GM19438 (cell line): ENCODE data around the gene C1QL1.

Experiments
- ATAC-seq: cut with Tn5 transposase; IDR thresholded peaks from one replicate; pipeline ENCODE4 v1.9.1; 2021; ENCODE audit warnings: low read depth; ENCODE audit not compliant: unreplicated experiment

C1QL1 gene

DNA sequence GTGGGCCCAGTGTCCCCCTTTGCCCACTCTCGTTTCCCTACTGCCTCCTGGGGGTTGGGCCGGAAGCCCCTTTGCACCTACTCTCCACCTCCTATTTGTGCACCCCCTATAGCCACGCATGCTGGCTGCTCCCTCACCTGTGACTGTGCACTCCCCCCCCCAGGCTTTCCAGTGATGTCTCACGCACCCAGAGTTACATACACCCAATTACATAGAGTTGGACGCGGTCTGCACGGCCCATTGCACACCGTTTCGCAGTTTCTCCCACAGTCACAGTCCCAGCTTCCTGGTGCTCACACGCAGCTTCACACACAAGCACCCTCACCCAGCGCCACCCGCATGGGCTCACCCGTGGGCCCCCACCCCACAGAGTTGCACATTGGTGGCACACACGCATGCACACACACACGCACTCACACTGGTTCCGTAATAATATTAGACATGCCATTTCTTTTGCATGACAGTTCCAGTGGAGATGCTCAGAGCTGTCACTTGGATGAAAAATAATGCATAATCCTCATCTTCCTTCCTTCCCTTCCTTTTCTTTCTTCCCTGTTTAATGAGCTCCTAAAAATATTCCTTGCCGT, 21.5 kb upstream of the C1QL1 start:
- ATAC-seq, result no peak

DNA sequence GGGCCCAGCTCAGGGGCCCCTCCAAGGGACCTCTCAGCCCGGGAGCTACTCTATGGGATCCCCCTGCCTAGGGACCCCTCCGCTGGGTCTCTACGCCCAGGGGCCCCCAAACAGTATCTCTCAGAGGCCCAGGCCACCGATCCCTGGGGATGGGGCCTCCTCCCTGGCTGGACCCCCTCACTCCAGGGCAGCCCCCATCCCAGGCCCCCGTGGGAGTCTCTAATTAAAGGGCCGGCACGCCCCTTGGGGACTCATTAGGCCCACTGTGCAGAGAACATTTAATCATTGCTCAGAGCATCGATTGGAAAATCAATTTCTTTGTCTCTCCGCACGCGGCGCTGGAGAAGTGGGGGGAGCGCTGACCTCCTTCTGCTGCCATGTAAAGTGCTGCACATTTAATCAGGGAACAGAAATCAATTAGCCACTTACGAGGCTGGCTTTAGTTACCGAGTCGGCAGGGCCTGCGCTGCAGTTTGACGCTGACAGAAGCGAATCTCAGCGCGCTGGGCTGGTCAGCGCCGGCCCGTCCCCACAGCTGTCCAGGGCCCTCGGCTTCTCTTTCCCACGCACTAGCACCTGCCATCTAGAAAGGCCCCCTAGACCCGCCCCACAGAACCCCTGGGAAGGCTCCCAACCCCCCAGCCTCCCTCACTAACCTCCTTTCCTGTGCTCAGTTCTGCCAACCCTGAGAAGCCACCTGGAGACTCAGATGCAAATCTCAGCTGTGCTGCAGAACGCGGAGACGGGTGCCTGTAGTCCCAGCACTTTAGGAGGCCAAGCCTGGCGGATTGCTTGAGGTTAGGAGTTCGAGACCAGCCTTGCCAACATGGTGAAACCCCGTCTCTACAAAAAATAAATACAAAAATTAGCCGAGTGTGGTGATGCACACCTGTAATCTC, 20.2 kb upstream of the C1QL1 start:
- ATAC-seq, result no peak

DNA sequence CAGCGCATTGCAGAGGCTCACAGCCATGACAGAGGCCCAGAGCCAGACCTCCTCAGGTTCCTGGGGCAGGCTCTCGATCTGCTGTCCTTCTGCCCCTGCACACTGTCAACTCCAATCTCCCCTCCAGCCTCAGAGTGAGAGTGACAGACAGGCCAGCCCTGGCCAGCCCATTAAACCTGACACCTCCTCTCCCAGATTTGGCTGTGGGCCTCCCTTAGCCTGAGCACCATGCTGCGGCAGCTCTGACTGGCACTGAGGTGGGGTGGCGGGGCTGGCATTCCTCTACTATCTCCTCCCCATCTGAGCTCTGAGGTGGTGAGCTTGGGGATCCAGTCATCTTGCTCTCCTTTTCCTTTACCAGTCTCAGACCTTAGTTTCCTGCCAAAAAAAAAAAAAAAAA, 15.5 kb upstream of the C1QL1 start:
- ATAC-seq, result no peak

DNA sequence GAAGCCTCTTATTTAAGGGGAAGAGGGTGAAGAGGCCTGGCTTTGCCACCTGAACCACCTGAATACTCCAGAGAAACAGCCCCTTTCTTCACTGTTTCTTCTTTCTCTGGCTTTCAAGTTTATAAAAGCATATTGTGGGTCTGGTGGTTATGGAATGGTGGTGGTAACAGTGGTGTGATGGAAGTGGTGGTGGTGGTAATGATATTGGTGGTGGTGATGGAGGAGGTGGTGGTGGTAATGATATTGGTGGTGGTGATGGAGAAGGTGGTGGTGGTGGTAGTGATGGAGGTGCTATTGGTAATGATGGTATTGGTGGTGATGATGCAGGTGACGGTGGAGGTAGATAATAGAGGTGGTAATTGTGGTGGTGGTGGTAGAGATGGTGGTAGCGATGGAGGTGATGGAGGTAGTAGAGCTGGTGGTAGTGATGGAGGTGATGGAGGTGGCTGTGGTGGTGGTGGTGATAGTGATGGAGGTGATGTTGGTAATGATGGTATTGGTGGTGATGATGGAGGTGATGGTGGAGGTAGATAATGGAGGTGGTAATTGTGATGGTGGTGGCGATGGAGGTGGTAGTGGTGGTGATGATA, 14.1 kb upstream of the C1QL1 start:
- no peak for ATAC-seq

DNA sequence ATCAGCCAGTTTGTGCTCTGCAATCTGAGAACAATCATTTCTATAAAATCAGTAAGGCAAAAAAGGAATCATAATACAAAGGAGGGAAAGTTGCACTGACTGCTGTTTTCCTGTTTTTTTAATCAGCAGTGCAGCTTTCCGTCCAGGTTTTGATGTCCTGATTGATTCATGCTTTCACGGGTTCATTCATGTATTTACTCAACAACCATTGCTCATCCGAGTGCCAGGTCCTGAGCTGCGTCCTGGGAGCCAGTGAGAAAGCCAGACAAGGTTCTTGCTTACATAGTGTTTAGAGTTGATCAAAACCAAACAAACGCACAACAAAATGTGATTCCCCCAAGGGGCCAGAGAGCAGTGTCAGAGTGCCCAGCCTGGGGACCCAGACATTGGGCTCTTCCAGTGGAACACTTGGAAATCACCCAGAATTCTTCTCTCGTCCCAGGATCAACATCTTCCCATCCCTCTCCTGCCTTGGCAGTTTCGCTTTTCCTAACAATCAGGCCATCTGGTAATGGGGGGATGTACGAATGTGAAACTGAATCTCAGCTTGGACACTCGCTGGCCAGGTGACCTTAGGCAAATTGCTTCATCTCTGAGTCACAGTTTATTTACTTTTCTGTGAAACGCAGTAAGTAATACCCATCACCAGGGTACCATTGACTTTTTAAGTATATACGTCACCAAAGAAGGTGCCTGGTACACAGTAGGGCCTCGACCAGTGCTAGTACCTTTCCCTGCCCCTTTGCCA, 13.3 kb upstream of the C1QL1 start:
- ATAC-seq, result no peak

DNA sequence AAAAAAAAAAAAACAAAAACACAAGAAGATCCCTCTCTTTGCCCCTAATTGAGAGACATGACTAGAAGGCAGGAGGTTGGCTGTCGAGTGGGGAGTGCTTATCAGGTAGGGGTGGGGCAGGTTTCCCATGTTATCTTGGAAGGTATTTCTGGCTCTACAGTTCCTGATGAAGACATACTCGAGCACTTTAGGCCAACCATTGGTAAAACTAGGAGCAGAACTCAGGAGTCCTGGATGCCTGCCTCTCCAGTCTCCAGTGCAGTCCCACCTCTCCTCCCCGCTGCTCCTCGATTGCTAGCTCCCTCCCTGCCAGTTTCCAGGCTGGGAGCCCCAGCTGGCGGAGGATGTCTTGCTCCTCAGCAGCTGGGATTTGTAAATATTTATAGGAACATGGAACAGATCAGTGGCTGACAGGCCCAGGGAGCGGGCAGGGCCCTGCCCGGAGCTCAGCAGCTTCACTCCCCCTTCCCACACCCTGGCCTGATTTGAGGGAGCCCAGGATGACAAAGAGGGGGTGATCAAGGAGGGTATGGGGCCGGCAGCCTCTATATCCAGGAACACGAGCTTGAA, 11.4 kb upstream of the C1QL1 start:
- no peak for ATAC-seq

DNA sequence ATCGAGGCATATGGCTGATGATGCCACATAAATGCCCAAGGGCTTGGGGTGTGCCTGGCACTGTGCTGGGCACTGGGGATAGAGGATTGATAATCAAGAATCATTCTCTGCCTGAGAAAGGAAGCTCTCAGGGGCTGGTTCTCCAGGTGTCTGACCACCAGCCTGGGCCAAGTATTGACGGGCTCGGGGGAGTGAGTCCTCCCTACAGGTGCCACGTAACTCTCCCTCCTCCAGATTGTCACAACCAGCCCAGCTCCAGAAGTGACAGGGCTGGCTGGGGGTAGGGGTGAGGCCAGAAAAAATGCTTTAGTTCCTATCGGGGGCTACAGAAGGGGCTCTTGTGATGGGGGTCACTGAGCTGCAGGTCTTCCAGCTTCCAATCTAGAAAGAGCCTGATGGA, 10.7 kb upstream of the C1QL1 start:
- no peak for ATAC-seq

DNA sequence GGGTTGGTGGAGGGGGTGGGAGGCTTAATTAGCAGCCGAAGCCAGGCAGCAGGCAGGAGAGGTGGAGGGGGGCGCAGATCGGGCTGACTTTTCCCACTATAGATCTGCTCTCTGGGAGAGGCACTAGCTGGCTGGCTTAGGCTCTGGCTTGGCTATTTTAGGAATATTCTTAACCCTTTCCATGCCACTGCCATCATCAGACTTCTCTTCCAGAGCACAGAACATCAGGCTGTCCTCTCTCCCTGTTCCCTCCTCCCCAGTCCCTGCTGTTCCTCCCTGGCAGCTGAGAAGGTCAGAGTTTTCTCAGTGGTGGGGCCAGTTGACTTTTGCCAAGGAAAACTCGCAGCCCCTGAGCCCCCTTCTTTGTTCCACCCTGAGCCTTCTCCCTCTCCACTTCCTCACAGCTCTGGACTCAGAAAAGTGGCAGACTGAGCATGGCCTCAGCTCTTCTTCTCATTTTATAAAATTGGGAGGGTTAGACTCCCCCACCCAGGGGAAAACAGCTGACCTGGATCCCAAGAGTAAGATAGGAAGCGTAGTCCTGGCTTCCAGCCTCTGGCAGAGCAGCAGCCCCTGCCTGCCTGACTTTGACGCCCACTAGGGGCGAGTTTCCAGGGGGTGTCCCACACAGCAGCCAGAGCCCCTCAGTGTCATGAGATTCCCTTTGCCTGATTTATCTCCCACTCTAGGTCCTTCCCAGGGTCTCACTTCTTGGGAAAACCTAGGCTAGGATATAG, 9.9 kb upstream of the C1QL1 start:
- ATAC-seq, result no peak

DNA sequence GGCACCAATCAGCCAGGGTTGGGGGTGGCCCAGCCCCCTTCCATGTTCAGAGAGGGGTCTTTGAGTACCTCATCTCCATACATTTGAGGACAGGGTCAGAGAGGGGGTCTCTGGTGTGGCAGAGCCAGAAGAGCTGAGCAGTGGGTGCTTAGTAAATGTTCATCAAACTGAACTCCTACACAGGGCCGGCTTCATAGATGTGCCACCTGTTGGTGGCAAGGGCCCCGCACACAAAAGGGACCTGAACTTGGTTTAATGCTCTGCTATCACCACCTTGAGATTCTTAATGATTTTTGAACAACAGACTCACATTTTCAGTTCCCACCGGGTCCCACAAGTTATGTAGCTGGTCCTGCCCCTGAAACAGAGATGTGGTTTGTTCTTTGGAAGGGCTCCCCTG, 9.0 kb upstream of the C1QL1 start:
- ATAC-seq, result no peak

DNA sequence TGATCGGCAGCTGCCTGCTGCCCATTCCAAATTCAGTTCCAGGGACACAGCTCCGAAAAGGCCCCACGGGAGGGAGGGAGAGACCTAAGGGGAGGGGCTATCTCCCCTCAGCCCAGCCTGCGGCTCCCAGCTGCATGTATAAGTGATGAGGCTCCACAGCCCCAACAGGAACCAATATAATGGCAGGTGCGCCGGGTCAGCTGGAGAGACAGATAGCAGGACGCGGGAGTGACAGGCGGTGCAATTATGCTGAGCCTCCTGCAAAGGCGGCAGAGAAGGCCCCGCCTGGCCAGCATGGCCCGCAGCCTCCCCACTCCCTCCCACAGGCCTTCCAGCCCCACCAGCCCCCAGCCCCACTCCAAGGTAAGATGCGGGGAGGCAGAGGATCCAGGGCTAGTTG, 8.1 kb upstream of the C1QL1 start:
- no peak for ATAC-seq

DNA sequence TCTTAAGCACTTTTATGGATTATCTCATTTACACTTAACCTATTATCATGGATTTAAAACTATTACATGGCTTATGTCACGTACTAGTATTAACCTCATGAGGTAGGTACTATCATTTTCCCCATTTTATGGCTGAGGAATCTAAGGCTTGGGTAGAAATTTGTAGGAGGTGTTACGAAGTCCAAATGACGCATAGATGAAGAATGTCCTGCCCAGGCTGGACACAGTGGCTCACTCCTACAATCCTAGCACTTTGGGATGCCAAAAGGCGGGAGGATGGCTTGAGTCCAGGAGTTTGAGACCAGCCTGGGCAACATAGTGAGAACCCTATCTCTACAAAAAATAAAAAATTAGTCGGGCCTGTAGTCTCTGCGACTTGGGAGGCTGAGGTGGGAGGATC, 4.8 kb upstream of the C1QL1 start:
- no peak for ATAC-seq

DNA sequence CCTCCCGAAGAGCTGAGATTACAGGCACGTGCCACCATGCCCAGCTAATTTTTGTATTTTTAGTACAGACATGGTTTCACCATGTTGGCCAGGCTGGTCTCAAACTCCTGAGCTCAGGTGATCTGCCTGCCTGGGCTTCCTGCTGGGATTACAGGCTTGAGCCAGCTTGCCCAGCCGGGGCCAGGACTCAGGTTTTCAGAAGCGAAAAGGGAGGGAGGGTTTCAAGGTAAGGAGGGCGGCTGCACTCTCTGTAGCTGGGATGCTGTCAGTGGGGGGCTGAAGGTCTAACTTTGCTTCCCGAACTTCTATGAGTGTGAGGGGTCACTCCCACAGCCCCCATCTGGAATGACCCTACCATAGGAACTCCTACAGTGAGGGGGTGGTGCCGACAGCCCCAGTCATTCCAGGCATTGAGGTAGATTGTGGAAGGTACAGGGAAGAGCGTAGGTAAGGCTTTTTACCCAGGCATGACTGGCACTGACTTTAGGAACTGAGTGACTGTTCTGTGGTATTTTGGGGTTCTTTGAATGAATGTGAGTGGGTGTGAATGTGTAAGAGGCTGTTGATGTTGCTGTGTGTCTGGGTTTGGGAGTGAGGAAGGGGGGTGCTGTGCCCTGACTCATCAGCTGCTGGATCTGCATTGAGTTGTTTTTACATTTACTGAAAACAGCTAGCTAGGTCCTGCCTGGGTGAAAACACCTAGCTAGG, 3.8 kb upstream of the C1QL1 start:
- ATAC-seq, result no peak

DNA sequence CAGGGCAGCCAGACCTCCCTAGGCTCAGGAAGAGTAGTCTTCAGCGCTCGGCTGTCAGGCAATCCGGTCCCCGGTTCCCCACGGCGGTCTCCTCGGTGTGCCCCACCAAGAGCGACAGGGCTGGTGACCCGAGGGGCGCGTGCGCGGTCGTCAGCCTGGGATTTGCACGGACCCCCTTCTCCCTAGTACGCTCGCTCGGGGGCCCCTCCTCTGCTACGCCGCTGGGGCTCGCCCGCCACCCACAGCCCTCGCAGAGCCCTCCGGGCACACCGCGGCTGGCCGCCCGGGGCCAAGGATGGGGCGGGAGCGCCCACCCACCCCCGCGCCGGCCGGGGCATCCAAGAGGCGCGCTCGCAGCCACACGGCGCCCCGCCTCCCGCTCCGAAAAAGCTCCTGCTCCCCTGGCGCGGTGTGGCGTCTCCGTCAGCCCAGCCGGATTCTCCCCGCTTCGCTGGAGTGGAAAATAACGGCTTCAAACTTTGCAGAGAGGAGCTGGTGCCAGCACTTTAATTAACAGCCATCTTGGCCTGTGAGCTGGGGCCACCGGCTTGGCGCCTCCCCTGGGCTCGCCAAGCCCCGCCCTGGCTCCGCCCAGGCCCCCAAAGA, 2.1 kb upstream of the C1QL1 start:
- no peak for ATAC-seq

DNA sequence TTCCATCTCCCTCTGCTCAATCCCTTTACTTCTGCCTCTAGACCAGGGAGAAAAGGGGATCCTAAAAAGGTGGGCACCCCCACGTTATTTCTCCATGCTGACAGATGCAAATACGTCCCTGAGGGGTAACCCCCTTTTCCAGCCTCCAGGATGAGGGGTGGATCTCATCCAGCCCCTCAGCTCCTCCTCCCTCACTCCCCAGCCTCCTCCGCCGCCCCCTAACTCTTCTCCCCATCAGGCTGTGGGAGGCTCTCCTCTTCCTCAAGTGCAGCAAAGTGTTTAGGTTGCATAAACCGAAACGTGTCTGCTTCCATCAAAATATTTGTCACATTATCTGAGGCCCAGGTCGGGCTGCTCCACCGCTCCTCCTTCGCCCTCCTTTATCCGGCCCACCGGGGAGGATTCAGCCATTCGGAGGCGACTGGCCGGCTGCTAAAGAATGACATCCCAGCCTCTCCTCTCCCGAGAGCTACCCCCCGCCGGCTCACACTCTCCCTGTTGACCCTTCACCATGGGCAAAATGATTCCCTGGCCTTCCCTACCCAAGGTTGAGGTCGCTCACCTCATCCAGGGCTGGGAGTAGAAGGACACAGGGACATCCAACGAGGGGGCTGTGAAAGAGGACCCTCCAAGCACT, 1.2 kb upstream of the C1QL1 start:
- no peak for ATAC-seq

DNA sequence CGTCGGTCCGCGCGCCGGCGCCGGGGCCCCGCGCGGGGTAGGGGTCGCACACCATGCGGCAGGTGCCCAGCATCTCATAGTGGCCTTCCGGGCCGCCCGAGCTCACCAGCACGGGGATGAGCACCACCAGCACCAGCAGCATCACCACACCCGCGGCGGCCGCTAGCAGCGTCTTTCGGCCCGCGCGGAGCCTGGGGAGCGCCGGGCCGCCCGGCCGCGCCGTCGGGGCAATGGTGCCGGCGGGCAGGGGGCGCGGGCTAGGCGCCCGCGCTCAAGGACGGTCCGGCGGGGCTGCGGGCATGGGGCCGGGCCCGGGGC, 237 bp downstream of the C1QL1 start:
- no peak for ATAC-seq

DNA sequence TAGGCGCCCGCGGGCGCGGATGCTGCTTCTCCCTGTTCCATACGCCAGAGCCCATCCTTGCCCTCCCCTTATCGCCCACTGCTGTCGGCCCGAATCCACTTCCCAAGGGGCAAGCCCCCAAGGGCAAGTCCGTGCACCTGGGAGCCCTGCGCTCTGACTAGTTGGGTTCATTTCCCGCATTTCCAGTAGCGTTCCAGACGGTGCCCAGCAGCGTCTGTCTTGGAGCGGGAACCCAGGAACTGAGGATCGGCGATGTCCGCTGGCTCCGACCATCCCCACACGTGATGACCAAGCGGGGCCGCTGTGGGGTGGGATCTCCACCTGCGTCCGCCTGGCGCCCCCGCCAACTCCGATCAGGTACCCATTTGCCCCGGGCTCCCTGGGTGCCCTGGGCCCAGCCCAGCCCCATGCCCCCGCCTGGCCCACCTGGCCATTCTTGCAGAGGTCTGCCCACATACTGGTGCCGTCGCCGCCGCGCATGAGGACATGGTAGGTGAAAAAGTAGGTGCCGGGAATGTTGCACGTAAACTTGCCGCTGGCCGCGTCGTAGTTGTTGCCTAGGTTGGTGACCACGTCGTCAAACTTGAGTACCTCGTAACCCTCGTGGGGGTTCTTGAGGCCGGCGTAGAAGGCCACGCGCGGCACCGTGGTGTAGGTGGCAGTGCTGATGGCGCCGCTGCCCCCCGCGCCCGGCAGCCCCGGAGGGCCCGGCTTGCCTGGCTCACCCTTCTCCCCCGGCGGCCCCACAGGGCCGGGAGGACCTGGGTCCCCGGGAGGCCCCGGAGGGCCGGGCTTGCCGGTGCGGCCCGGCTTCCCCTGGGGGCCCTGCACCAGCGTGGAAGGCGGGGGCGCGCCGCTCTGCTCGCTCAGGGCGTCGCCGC, 837 bp downstream of the C1QL1 start:
- no peak for ATAC-seq

DNA sequence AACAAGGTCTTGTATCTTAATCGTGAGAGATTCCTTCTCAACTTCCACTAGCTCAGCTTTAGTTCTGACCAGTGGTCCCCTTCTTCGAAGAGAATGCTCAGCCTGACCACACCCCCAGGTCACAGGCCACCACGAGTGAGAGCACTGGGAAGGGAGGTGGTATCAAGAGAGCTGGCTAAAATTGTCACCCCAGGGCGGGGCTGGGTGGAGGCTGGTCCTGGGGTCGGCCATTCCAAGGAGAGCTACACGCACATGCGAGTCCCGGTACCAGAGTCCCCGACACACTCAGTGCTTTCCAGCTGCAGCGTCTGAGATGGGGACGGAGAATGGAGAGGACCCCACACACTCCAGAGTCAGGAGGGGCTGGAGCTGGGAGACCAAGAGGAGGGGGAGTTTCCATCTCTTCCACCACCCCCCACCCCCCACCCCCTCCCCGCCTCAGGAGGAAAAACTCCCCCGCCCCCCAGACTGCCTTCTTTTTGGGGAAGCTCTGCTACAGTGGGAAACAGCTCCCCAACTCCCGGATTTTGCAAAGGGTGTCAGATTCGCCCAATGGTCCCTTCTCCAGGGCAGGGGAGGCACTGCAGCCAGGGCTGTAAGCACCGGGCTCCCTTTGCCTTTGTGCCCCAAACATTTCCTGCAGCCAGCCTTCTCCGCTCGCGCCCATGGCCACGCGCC, 1.6 kb downstream of the C1QL1 start:
- ATAC-seq, result no peak
